GM19328 (cell line): ENCODE results near the gene STK10.

Source experiments
- ATAC-seq: cut with Tn5 transposase; IDR thresholded peaks from one replicate; pipeline ENCODE4 v1.9.1; 2021; ENCODE audit warnings: mild to moderate bottlenecking, moderate library complexity; ENCODE audit not compliant: unreplicated experiment

The STK10 gene

GRCh38 chr5:172093559-172093958 lies 94.5 kb downstream of the STK10 start:
- ATAC-seq: no peak

GRCh38 chr5:172091956-172092732 lies 95.9 kb downstream of the STK10 start:
- ATAC-seq: no peak

- ATAC-seq: no peak
These were observed 97.0 kb downstream of the STK10 start for GRCh38 chr5:172090976-172091547.

- no peak for ATAC-seq
These were observed 98.5 kb downstream of the STK10 start for GRCh38 chr5:172089298-172090117.

GRCh38 chr5:172088801-172089200 lies 99.2 kb downstream of the STK10 start:
- no peak for ATAC-seq

- ATAC-seq: no peak
These were observed 101.6 kb downstream of the STK10 start for GRCh38 chr5:172086194-172086975.

GRCh38 chr5:172085738-172086137 lies 102.3 kb downstream of the STK10 start:
- no peak for ATAC-seq

GRCh38 chr5:172082180-172082579 lies 105.8 kb downstream of the STK10 start:
- no peak for ATAC-seq

GRCh38 chr5:172079876-172080275 lies 108.1 kb downstream of the STK10 start:
- ATAC-seq: no peak

GRCh38 chr5:172078726-172079345 lies 109.2 kb downstream of the STK10 start:
- no peak for ATAC-seq

GRCh38 chr5:172077664-172078425 lies 110.2 kb downstream of the STK10 start:
- ATAC-seq: no peak

- ATAC-seq: no peak
These were observed 111.2 kb downstream of the STK10 start for GRCh38 chr5:172076761-172077244.

- ATAC-seq: no peak
These were observed 112.4 kb downstream of the STK10 start for GRCh38 chr5:172075656-172076055.

- no peak for ATAC-seq
These were observed 113.1 kb downstream of the STK10 start for GRCh38 chr5:172074896-172075295.

- ATAC-seq: no peak
These were observed 116.6 kb downstream of the STK10 start for GRCh38 chr5:172071309-172071875.

GRCh38 chr5:172065431-172066065 lies 122.5 kb downstream of the STK10 start:
- ATAC-seq: no peak

GRCh38 chr5:172064766-172065165 lies 123.3 kb downstream of the STK10 start:
- no peak for ATAC-seq

GRCh38 chr5:172064358-172064757 lies 123.7 kb downstream of the STK10 start:
- no peak for ATAC-seq
